MM.1S (cell line): ENCODE measurements around the gene ADARB2.
"Not testable (repeated sequence)": the region's sequence is repeated elsewhere in the genome, so short reads cannot be mapped to it uniquely, and the experiment has no call there.

Source experiments
- DNase-seq: peaks from one replicate; pipeline ENCODE4 v3.0.0-alpha.2; 2015
- H2AFZ ChIP-seq: fragments of 300-600 bp; sonication (generic); 2 replicates; pipeline ENCODE4 v1.6.0; 2016; ENCODE audit warnings: antibody characterized with exemption, low read length
- H3F3A ChIP-seq: fragments of 300-600 bp; sonication (generic); 2 replicates; pipeline ENCODE4 v1.6.1; 2016; ENCODE audit warnings: mild to moderate bottlenecking, antibody characterized with exemption, low read length, moderate library complexity, mixed read lengths; ENCODE audit not compliant: insufficient read depth
- H3K27ac ChIP-seq: fragments of 300-600 bp; sonication (generic); 2 replicates; pipeline ENCODE4 v1.5.1; 2016; ENCODE audit warnings: mild to moderate bottlenecking, low read length
- H3K27me3 ChIP-seq: fragments of 300-600 bp; sonication (generic); replicated peaks from 2 replicates; pipeline ENCODE4 v1.6.0; 2016; ENCODE audit warnings: low read length; ENCODE audit not compliant: insufficient read depth
- H3K36me3 ChIP-seq: fragments of 300-600 bp; sonication (generic); replicated peaks from 2 replicates; pipeline ENCODE4 v1.6.1; 2016; ENCODE audit warnings: mild to moderate bottlenecking, low read length, mixed read lengths; ENCODE audit not compliant: insufficient read depth
- H3K4me1 ChIP-seq: fragments of 300-600 bp; sonication (generic); 2 replicates; pipeline ENCODE4 v1.6.1; 2016; ENCODE audit warnings: low read length, mixed read lengths
- H3K4me2 ChIP-seq: fragments of 300-600 bp; sonication (generic); 2 replicates; pipeline ENCODE4 v1.6.0; 2016; ENCODE audit warnings: low read depth, low read length
- H3K4me3 ChIP-seq: fragments of 300-600 bp; sonication (generic); 2 replicates; pipeline ENCODE4 v1.5.1; 2016; ENCODE audit warnings: low read length, mixed read lengths
- H3K79me2 ChIP-seq: fragments of 300-600 bp; sonication (generic); 2 replicates; pipeline ENCODE4 v1.6.1; 2016; ENCODE audit warnings: mixed run types, low read length, mixed read lengths
- H3K9ac ChIP-seq: fragments of 300-600 bp; sonication (generic); 2 replicates; pipeline ENCODE4 v1.6.1; 2016; ENCODE audit warnings: low read length, mixed read lengths
- H3K9me2 ChIP-seq: fragments of 300-600 bp; sonication (generic); replicated peaks from 2 replicates; pipeline ENCODE4 v1.6.1; 2016; ENCODE audit warnings: mild to moderate bottlenecking, low read length, mixed read lengths; ENCODE audit not compliant: insufficient read depth
- H3K9me3 ChIP-seq: fragments of 300-600 bp; sonication (generic); replicated peaks from 2 replicates; pipeline ENCODE4 v1.6.1; 2016; ENCODE audit warnings: mild to moderate bottlenecking, low read length, mixed read lengths; ENCODE audit not compliant: insufficient read depth
- H4K20me1 ChIP-seq: fragments of 300-600 bp; sonication (generic); 2 replicates; pipeline ENCODE4 v1.6.1; 2016; ENCODE audit warnings: mild to moderate bottlenecking, low read length, moderate library complexity, mixed read lengths; ENCODE audit not compliant: insufficient read depth
- EZH2 ChIP-seq: fragments of 300-600 bp; sonication (generic); optimal IDR thresholded peaks from 2 replicates; pipeline ENCODE3; 2017; ENCODE audit warnings: low read depth, mild to moderate bottlenecking, antibody characterized with exemption, low read length, mixed read lengths
- EZH2phosphoT487 ChIP-seq: fragments of 300-600 bp; sonication (generic); IDR thresholded peaks from 2 replicates; pipeline ENCODE4 v1.6.1; 2018; ENCODE audit warnings: antibody characterized with exemption, low read length
- TF ChIP-seq, protein P1 (sequence below): fragments of 300-600 bp; sonication (generic); IDR thresholded peaks from 2 replicates; pipeline ENCODE4 v1.5.1; 2016; ENCODE audit warnings: antibody characterized with exemption, low read length, mixed read lengths

The ADARB2 gene

GRCh38 chr10:1464881-1465417 is 272.4 kb downstream of the ADARB2 start:
- no peaks in the 10 kb centered on the region for H3F3A ChIP-seq
- H3K9ac ChIP-seq: no peak overlapping the region
- H3K4me1 ChIP-seq: no peaks in the 10 kb centered on the region
- H4K20me1 ChIP-seq: no peaks in the 10 kb centered on the region
- peak overlapping the region; percentile 40 for H2AFZ ChIP-seq
- no peaks in the 10 kb centered on the region for H3K9me2 ChIP-seq
- no peak overlapping the region for H3K27ac ChIP-seq
- H3K4me2 ChIP-seq: peak overlapping the region; percentile 61
- peak overlapping the region; percentile 52; the same call in 1 of the 2 replicates for H3K4me3 ChIP-seq
- H3K79me2 ChIP-seq: no peaks in the 10 kb centered on the region
- DNase-seq: peak; percentile 11
- H3K9me3 ChIP-seq: no peaks in the 10 kb centered on the region
- H3K36me3 ChIP-seq: no peaks in the 10 kb centered on the region
- no peak for TF ChIP-seq EZH2phosphoT487
- TF ChIP-seq EZH2: no peak
- TF ChIP-seq, protein P1, sequence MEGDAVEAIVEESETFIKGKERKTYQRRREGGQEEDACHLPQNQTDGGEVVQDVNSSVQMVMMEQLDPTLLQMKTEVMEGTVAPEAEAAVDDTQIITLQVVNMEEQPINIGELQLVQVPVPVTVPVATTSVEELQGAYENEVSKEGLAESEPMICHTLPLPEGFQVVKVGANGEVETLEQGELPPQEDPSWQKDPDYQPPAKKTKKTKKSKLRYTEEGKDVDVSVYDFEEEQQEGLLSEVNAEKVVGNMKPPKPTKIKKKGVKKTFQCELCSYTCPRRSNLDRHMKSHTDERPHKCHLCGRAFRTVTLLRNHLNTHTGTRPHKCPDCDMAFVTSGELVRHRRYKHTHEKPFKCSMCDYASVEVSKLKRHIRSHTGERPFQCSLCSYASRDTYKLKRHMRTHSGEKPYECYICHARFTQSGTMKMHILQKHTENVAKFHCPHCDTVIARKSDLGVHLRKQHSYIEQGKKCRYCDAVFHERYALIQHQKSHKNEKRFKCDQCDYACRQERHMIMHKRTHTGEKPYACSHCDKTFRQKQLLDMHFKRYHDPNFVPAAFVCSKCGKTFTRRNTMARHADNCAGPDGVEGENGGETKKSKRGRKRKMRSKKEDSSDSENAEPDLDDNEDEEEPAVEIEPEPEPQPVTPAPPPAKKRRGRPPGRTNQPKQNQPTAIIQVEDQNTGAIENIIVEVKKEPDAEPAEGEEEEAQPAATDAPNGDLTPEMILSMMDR: no peak
- H3K27me3 ChIP-seq: no peaks in the 10 kb centered on the region

GRCh38 chr10:1463971-1464370 is 273.4 kb downstream of the ADARB2 start:
- H2AFZ ChIP-seq, H3K4me3 ChIP-seq, H4K20me1 ChIP-seq, H3K79me2 ChIP-seq, H3K9me3 ChIP-seq, H3F3A ChIP-seq, H3K27me3 ChIP-seq, DNase-seq, H3K4me2 ChIP-seq, H3K27ac ChIP-seq, H3K36me3 ChIP-seq, H3K4me1 ChIP-seq, H3K9me2 ChIP-seq, H3K9ac ChIP-seq: not testable (repeated sequence)

DNA sequence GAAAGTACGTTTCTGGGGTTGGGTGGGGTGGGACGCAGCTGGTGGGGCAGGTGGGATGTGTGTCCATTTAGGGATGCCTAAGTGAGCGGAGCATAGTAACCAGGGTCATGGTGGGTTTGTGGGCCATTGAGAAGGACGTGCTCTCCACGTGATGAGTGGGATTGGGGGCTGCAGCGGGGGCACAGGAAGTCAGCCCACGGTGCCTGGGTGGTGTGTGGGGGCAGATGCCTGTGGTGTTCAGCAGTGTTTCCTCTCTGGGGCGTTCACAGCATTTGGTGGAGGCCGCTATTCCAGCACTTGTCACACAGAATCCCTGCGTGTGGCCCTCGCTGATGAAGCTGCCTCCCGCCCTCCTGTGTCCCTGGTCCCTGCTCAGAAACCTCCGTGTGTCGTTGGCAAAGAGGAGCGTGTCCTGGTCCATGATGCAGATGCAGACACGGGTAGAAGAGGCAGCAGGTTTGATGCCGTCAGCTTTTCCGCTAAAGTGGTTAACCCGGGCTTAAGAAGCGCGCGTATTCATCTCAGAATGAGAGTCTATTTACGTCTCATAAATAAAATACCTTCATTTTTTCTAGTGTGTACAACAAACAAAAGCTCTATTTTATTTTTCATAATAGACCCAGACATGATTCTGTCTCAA is 274.2 kb downstream of the ADARB2 start:
- H3K9me3 ChIP-seq: no peaks in the 10 kb centered on the region
- no peak overlapping the region for H2AFZ ChIP-seq
- no peaks in the 10 kb centered on the region for H3F3A ChIP-seq
- no peaks in the 10 kb centered on the region for H3K79me2 ChIP-seq
- no peak overlapping the region for H3K9ac ChIP-seq
- DNase-seq: no peak
- TF ChIP-seq EZH2: no peak
- TF ChIP-seq EZH2phosphoT487: no peak
- TF ChIP-seq, protein P1: no peak
- H3K27me3 ChIP-seq: no peaks in the 10 kb centered on the region
- H3K36me3 ChIP-seq: no peaks in the 10 kb centered on the region
- no peak overlapping the region for H3K4me2 ChIP-seq
- no peak overlapping the region for H3K4me3 ChIP-seq
- no peak overlapping the region for H3K27ac ChIP-seq
- H3K4me1 ChIP-seq: no peaks in the 10 kb centered on the region
- H3K9me2 ChIP-seq: no peaks in the 10 kb centered on the region
- no peaks in the 10 kb centered on the region for H4K20me1 ChIP-seq

DNA sequence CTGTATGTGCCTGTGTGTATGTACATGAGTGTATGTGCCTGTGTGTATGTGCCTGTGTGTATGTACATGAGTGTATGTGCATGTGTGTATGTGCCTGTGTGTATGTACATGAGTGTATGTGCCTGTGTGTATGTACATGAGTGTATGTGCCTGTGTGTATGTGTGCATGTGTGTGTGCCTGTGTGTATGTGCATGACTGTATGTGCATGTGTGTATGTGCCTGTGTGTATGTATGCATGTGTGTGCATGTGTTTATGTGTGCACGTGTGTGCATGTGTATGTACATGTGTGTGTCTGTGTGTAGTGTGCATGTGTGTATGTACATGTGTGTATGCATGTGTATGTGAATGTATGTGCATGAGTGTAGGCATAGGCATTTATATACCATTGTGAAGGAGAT is 274.8 kb downstream of the ADARB2 start:
- no peak overlapping the region for H3K4me3 ChIP-seq
- no peaks in the 10 kb centered on the region for H3K79me2 ChIP-seq
- no peaks in the 10 kb centered on the region for H3K9me3 ChIP-seq

More for the DNA sequence above, 274.8 kb downstream of the ADARB2 start:
- no peaks in the 10 kb centered on the region for H3F3A ChIP-seq
- no peak for DNase-seq
- no peak overlapping the region for H2AFZ ChIP-seq
- H3K4me1 ChIP-seq: no peaks in the 10 kb centered on the region
- no peak overlapping the region for H3K4me2 ChIP-seq
- no peak overlapping the region for H3K27ac ChIP-seq
- no peaks in the 10 kb centered on the region for H3K36me3 ChIP-seq
- no peaks in the 10 kb centered on the region for H3K27me3 ChIP-seq
- no peaks in the 10 kb centered on the region for H4K20me1 ChIP-seq
- no peak overlapping the region for H3K9ac ChIP-seq
- TF ChIP-seq EZH2phosphoT487: no peak
- no peak for TF ChIP-seq EZH2
- H3K9me2 ChIP-seq: no peaks in the 10 kb centered on the region
